SIG-M5 treated with dmso at 0.1 percent for 504 hours (cell line): ENCODE results near the gene TMEM253.

Experiments used
- DNase-seq: peaks from one replicate; lab custom pipeline; 2025; ENCODE audit not compliant: unreplicated experiment; lab: John Stamatoyannopoulos, UW

TMEM253 gene

DNA sequence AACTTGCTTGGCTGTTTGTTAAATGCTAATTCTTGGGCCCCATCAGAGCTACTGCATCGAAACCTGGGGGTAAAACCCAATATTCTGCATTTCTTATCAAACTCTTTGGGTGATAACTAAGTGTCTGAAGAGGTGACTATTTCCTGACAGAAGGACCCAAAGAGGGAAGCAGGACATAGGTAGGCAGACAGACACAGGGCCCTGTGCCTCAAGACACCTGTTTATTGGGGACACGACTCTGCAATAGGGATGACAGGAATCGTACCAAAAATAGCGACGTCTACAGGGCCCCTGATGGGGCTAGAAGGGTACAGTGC, 11.0 kb upstream of the TMEM253 start:
- DNase-seq = no peak

DNA sequence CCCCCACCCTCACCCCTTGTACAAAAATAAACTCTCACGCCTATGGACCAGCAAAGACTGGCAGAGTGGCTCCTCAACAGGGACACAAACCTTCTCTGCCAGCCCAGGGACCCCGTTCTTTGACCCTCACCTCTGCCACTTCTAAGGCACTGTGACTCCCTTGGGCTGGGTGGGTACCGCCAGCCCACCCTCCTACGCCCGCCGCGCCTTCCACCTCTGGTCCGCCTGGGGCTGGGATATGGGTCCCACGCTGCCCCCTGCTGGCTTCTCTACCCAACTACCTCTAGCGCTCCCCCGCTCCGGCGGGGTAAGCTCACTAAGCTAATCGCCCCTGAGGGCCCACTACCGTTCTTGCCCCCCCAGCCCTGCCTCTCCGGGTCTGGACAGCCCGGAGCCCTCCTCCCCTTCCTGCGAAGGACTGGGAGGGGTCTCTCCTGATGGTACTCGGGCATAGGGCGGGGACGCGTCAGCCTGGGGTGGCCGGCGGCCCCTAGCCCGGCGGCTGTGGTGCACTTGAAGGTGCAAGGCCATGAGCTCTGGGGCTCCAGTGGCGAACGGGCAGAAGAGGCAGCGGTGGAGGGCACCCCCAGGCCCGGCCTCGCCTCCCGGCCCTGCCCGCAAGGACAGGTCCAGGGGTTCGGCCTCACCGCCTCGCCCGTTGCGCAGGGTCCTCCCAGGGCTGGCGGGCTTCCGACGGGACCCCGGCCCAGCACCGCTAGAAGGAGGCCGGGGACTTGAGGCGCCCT, 10.5 kb upstream of the TMEM253 start:
- no peak for DNase-seq

DNA sequence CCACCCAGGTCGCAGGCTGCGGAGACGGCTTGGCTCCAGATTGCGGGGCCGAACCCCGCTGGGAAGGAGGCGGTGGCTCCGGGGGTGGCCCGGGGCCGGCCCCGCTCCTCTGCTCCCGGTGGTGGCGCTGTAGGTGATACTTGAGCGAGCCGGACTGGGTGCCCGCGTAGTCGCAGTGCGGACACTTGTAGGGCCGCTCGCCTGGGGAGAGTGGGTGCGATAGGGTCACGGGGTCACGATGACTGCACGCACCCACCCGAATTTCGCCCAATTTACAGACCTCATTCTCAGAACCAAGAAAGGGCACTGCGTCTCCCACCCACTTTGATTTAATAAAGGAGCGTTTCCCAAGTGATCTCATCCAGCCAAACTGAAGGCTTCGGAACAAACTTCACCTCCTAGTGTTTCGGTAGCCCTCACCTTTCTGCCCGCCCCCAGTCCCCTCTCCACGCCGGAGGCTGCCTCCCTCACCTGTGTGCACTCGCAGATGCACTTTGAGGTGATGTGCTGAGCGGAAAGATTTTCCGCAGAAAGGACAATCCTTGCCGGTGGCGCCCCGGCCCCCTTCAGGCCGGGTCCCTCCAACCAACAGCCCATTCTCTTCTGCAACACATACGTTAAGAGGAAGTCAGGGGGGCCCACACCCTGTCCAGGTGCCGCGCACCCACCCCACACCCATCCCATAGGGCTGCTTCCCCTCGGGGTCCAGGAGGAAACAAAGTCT, 9.8 kb upstream of the TMEM253 start:
- no peak for DNase-seq

DNA sequence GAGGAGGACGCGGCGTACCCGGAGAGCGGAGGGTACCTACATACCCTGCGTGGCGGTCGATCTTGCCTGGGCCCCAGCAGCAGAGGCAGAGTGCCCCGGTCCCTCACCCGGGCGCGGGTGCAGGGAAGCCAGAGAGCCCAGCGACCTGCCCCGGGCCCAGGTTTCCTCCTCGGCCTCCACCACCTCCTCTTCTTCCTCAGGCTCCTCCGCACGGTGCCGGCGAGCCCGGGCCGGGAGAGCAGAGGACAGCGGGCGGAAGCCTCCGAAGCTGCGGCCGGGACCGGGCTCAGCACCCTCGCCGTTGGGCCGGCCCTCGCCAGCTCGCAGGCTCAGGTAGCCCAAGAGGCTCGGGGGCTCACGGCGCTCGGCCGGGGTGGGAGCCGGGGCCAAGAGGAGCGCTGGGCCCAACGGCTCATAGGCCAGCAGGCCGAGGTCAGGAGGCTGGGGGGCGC, 9.0 kb upstream of the TMEM253 start:
- DNase-seq = no peak

DNA sequence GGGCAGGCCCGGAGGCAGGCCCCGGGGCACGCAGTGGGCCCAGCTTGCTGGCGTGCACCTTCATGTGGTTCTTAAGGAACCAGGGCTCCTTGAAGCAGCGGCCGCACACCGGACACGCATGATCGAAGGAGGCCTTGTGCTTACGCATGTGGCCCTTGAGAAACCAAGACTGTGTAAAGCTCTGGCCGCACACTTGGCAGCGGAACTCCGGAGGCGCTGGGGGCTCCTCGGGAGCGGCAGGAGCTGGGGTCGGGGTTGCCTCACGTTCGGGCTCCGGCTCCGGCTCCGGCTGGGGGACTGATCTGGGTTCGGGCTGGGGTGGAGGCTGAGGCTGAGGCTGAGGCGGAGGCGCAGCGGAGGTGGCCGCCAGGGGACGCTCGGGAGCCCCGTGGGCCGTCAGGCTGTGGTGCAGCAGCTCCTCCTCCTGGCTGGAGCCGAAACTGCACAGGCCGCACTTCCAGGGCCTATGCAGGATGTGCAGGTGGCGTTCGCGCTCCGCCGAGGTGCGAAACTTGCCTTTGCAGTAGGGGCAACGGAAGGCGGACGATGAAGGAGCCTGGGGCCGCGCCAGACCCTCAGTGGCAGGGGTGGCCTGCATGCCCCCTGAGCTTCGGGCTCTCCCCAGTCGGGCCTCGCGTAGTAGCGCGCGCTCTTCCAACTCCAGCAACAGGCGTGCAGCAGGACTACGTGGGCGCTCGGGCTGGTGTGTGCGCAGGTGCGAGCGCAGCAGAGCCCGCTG, 8.4 kb upstream of the TMEM253 start:
- peak; percentile 50 for DNase-seq

DNA sequence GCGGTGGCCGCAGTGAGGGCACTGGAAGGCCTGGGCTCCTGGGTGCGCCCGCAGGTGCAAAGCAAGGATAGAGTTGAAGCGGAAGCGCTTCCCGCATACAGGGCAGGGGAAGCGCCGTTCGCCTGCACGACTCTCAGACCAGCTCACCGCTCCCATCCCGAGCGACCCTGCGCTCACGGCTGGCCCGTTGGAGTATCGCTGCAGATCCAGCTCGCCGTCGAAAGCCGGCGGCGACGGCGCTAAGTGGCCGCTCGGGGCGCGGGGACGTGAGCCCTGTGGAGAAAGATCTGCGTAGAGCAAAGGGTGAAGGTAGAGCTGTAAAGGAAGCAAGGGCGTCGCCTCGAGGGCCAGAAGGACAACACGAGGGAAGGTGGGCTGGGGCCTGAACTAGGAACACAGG, 7.8 kb upstream of the TMEM253 start:
- no peak for DNase-seq

DNA sequence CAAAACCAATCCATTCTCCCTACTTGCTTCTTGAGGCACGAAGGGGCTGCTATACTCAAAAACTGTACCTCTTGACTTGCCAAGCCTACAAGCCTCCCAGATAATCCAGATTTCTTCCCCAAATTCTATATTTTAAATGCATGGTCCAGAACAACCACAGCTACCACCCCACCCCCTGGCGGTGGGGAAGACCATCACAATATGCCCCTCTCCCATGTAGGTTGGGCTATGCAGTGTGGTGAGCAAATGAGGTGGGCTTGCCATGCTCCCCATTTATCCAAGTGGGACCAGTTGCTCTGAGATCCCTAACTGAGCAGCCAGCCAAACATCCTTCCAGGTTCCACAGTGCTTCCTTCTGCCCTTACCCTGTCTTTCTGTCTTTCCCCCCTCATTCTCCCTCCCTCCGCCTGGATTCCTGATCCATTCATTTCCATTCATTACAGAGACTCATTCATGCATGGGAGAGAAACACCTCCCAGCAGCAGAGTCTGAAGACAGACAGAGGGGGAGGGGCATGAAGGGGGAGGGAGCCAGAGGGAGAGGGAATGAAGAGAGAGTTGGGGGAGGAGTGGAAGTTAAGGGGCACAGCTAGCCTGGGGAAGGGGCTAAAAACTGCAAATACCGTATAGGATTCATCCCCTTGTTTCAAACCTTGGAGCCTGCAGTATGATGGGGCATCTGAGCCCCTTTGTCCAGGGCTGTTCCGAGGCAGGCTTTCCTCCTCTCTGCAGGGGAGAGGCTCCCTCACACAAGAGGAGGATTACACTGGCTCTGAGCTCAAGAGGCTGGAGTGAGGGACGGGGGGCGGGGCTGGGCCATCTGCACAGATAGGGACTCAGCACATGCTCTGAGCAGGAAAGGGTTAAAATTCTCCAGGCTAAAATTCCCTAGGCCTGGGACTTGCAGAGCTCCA, 6.8 kb upstream of the TMEM253 start:
- no peak for DNase-seq

DNA sequence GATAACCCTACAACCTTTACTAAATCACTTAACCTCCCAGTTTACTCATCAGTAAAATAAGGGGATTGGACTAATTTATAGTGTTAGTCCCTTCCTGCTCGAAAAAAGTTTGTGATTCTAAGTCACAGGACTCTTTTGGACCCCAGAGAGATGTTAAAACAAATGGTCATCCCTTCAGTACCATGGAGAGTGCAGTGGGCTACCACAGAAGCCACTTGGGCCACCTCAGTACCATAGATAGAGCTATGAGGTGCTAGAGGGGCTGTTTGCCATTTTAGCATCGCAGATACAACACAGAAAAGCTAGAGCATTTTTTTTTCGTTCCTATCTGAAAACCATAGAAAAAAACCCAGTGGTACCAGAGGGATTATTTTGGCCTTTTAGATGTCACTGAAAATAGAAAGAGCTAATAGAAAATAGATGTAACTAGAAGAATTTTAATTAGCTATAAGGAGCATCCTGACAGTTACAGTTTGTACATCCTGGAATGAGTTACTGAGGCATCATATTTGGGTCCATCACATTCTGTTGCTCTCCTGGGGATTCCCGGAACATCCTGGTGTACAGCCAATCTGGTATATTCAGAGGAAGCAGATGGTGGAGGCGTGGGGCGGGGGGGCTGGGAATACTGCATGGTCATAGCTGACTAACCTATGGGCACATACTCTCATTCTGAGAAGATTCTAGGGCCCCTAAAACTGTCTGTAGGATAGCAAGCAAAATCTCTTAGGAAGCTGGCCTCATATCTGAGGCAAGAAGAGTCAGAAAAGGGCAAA, 5.2 kb upstream of the TMEM253 start:
- DNase-seq = no peak

DNA sequence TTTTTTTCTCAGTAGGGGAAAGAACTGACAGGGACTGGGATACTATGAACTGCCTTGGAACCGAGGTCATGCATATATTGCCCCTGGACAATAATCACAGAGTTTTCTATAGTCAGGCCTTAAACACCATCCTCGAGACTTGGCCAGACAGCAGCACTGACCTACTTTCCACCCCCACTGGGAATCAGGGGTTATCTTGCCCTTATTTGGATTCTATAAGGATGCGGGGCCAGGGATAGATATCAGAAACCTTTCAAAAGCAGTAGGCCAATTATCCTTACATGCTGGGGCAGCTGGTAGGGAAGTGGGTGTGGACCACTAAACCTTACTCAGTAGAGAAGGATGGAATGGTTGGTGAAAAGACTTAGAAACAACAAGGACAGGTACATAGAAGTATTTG, 4.4 kb upstream of the TMEM253 start:
- no peak for DNase-seq

DNA sequence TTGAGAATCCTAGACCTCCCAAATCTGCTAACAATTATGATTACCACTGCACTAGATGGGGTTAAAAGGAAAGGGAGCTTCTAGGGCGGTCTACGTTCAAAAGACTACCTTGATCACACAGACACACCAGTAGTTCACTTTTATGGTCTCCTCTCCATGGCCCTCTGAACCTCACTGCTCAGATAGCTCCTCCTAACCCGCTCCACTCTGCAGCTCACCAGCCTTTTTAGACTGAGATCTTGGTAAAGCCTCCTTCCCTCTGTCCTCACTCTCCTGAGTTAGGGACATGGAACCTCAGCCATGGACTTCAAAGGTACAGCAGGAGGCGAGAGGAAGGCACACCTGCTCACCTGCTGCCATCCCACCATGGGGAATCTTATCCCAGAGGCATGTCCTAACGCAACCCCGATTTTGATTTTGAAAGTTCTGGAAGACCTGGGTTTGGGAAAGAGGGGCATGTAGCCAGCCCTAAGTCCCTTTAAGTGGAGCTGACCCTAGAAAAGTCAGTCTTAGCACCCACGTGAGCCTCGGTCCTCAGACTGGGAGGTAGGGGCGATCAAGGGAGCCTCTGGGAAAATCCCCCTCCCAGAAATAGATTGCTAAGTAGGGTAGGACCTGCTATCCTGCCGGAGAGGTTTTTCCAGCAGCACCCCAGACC, 3.8 kb upstream of the TMEM253 start:
- no peak for DNase-seq

DNA sequence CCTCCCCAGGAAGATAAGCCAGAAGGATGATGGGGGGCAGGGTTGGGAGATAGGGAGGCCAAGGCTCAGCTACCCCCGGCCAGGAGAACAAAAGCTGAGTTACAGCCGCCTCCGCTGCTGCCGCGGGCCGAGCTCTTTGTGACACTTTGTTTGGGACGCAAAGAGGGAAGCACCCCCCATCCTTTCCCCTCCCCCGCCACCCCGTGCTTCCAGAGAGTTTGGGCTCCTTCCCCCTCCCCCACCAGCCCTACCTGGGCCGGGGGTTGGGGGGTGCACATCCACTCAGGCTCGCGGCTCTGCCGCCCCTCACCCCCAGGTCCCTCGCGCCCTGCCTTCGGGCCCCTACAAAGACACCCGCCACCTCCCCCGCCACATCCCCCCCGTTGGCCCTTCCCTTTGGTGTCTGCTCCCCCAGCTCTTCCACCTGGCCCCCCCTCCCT, 3.2 kb upstream of the TMEM253 start:
- no peak for DNase-seq

DNA sequence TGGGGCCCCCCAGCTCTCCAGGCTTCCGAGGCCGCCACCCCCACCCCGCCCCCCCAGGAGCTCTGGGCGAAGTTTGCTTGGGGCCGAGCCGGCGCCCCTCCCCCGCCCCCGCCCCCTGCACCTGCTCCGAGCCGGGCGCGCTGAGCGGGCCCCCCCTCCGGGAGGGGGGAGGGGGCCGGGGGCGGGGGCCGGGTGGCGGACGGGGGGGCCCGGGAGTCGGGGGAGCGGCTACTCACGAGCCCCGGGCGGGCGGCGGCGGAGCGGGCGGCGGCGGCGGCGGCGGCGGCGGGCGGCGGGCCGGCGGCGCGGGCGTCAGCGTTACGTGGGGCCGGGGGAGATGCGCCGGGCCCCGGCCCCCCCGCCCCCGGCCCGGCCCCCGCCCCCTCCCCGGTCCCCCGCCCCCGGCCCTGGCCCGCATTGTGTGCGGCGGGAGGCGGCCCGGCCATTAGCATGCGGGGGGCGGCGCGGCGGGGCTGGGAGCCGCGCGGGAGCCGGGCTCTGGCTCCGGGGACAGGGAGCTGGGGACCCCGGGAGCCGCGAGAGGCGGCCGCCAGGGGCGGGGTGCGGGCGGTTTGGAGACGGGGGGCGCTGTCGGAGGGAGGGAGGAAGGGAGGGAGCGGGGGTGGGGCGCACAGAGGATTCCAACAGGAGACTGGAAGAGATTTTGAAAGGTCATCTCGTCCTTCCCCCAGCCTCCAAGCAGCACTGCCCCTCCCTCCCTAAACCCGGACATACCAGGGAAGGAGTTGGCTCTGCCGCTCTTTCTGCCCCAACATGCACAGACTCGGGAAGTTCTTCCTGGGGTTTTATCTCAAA, 2.6 kb upstream of the TMEM253 start, which contains the start of gene ZNF219:
Gene ZNF219, minus strand, starts transcription at position 580 of the 816 bp plus-strand sequence. CDS start 5,064 bp downstream, outside the sequence.
- no peak for DNase-seq

DNA sequence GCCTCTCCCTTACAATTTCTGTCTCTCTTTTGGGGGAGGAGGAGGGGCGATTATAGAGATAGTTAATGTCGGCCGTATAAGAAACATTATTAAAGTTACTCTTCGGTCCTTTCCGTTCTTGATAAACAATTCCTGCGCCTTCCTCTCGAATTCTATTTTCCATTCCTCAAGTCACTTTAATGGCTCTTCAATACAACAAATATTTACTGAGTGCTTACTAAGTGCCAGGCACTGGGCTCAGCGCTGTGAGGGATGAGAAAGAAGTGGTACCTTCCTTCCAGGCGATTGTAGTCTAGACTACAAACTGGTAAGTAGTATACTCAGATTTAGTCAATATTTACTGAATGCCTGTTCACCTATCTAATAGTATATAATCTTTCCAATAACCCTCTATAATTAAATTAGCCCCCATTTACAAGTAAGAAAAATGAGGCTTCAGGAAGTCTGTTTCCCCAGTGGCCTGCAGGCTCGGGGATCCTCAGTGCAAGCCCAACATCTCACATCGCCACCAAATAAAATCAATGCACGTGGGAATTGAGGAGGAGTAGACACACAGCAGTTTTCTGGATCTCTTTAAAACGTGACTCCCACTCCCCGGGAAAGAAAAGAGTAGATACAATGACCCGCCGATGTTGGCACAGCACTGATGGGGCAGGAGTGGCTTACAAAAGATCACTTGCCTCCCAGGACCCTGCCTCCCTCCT, 1.8 kb upstream of the TMEM253 start:
- no peak for DNase-seq

DNA sequence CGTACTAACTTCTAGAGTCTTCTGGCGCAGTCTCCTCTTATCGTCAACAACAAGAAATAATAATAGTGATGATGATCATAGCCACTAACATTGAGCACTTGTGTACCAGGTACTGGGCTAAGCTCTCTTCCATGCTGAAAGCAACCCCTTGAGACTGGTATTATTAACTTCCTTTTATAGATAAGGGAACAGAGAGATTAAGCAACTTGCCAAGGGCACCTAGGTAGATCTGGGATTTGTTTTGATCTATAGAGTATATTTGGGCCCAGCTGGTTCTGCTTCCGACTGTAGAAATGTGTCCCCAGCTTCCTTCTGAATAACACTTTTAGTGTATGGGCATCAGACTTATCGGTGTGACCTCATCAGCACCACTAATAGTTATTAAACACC, 1.3 kb upstream of the TMEM253 start:
- no peak for DNase-seq

DNA sequence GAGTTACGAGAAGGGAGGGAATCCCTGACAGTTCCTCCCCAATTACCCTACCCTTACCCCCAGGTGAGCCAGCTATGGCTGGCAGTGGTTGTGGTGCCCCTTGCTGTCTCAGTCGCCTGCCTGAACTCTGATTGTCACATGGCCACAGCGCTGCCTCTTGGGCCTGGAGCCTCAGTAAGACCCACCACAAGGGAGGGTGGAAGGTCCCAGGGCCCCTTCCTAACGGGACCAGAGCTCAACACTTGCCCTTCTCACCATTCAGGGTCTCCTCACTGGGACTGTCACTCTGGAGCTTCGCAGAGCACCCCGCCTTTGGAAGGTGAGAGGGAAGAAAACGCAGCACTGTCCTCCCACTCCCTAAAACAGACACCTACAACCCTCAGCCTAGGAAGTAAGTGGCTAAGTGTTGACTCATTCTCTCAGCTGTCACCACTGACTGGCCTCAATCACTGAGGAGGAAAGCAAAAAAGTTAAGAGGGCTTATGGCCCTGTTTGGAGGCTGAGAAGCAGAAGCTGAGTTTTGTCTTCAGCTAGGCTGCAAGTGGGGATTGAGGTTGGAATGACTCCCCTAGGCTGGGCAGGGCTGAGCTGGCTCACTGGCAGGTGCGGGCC, 1.0 kb downstream of the TMEM253 start:
- DNase-seq = no peak

DNA sequence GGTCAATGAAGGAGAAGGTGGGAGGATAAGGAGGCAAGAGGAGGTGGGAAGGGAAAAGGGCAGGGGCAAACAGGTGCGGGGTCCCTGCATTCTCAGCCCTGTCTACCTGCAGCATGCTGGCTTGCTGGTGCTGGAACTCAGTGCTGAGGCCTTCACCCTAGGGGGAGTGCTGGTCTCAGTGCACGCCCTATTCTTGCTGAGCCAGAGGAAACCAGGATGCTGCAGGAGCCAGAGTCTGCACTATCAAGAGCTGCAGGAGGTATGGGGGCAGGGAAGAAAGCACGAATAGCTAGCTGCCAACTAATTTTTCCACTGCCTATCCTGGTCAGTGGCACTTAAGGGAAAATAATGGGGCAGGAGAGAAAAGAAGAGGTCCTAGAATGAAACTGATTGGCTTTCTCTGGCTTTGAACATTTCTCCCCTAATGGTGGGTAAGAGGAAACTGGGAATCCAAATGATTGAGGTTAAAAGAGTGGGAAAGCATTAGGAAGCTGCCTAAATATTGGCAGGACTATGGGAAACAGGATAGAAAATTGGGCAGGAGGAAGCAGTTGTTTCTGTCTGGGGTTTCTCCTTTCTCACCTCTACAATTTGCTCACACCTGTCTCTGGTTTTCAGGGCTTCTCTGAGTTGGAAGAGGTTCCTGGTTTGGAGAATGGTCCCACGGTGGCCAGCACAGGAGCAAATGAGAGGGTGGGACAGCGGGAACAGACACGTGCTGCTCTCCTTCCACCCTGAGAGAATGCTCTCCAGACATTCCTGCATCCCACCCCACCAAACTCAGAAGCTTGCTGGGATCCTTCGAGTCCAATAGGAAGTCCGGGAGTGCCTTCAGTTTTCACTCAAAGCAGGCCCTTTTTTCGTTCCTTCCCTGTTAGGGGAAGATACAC, 1.9 kb downstream of the TMEM253 start:
- no peak for DNase-seq

DNA sequence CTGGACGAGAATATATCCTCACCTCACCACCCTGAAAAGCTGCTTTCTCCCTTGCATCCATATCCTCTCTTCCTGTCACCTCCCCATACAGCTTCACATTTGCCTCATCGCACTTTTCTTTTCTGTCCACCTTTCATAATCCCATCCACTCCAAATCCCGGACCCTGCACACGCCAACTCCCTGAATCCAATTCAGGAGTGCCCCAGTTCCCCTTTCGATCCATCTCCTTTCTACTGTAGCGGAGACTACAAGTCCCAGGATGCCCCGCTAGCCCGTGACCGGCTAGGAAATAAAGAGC, 2.5 kb downstream of the TMEM253 start:
- no peak for DNase-seq
